Subcutaneous abdominal adipose tissue (tissue), 5 donors: ENCODE measurements around the gene SLC25A21.
A peak's percentile ranks its signal among the peaks of the same experiment; 100 is the strongest.
"Not testable (repeated sequence)": the region's sequence is repeated elsewhere in the genome, so short reads cannot be mapped to it uniquely, and the experiment has no call there.

Experiments
- H3K27ac ChIP-seq: one replicate; pipeline ENCODE4 v1.7.0; 2013; ENCODE audit warnings: low read depth, mild to moderate bottlenecking, inconsistent platforms, low read length, moderate library complexity
- H3K27me3 ChIP-seq, 5 donors: one replicate each; pipeline ENCODE4 v1.7.0; 2013; ENCODE audit warnings: low read length in 5 of 5, inconsistent platforms in 1 of 5; ENCODE audit not compliant: control insufficient read depth in 5 of 5, insufficient read depth in 4 of 5
- H3K36me3 ChIP-seq, 5 donors: one replicate each; pipeline ENCODE4 v1.7.0; 2013; ENCODE audit warnings: low read length in 5 of 5; ENCODE audit not compliant: control insufficient read depth in 5 of 5, insufficient read depth in 5 of 5
- H3K4me1 ChIP-seq, 5 donors: one replicate each; pipeline ENCODE4 v1.7.0; 2013; ENCODE audit warnings: low read length in 5 of 5, mild to moderate bottlenecking in 3 of 5, moderate library complexity in 1 of 5; ENCODE audit not compliant: control insufficient read depth in 5 of 5, insufficient read depth in 5 of 5
- H3K4me3 ChIP-seq, 5 donors: one replicate each; pipeline ENCODE4 v1.7.0; 2013; ENCODE audit warnings: low read length in 5 of 5, low read depth in 1 of 5
- H3K9ac ChIP-seq, 5 donors: one replicate each; pipeline ENCODE4 v1.7.0; 2013; ENCODE audit warnings: low read length in 5 of 5, mild to moderate bottlenecking in 4 of 5, moderate library complexity in 3 of 5
- H3K9me3 ChIP-seq, 5 donors: one replicate each; pipeline ENCODE4 v1.7.0; 2013; ENCODE audit warnings: low read length in 5 of 5; ENCODE audit not compliant: control insufficient read depth in 5 of 5
- donor health status: healthy.
- donor health status: healthy.
- donor health status: healthy.
- donor health status: healthy.
- donor health status: healthy.

SLC25A21 gene

GRCh38 chr14:37172024-37172869 is at the start of gene SLC25A21:
Gene SLC25A21, minus strand, starts transcription at chr14:37172606.
- H3K4me3 ChIP-seq, result peak within 1 kb of the TSS; percentile 82 to 98 (median 88)
- H3K9ac ChIP-seq, result peak within 1 kb of the TSS; percentile 51 to 83 (median 72)
- H3K27ac ChIP-seq, result peak within 1 kb of the TSS; percentile 60
- H3K4me1 ChIP-seq, result peaks cover 0 to 18% (median 13%) of the 10 kb centered on the region in 5 donors
- H3K9me3 ChIP-seq, result no peaks in the 10 kb centered on the region
- no peaks in the 10 kb centered on the region for H3K36me3 ChIP-seq
- no peaks in the 10 kb centered on the region for H3K27me3 ChIP-seq

- no peaks in the 10 kb centered on the region for H3K36me3 ChIP-seq
- H3K27ac ChIP-seq, result no peak overlapping the region
- no peak overlapping the region for H3K9ac ChIP-seq
- H3K9me3 ChIP-seq, result peaks cover 0 to 5% (median 0%) of the 10 kb centered on the region in 5 donors
- no peaks in the 10 kb centered on the region for H3K4me1 ChIP-seq
- H3K27me3 ChIP-seq, result no peaks in the 10 kb centered on the region
- H3K4me3 ChIP-seq, result no peak overlapping the region
These were observed 48.7 kb upstream of the SLC25A21 start for GRCh38 chr14:37221073-37221472.

GRCh38 chr14:37215345-37215744 is 42.9 kb upstream of the SLC25A21 start:
- no peak overlapping the region for H3K27ac ChIP-seq
- H3K27me3 ChIP-seq, result no peaks in the 10 kb centered on the region
- H3K9ac ChIP-seq, result no peak overlapping the region
- H3K36me3 ChIP-seq, result no peaks in the 10 kb centered on the region
- H3K9me3 ChIP-seq, result no peaks in the 10 kb centered on the region
- no peak overlapping the region for H3K4me3 ChIP-seq
- no peaks in the 10 kb centered on the region for H3K4me1 ChIP-seq

GRCh38 chr14:37213016-37213415 is 40.6 kb upstream of the SLC25A21 start:
- Histone ChIP-seq H3K27ac (no peak overlapping the region), H3K36me3 (no peaks in the 10 kb centered on the region), H3K27me3 (no peaks in the 10 kb centered on the region), H3K4me3 (no peak overlapping the region), H3K4me1 (no peaks in the 10 kb centered on the region), H3K9me3 (no peaks in the 10 kb centered on the region), H3K9ac (no peak overlapping the region)

DNA sequence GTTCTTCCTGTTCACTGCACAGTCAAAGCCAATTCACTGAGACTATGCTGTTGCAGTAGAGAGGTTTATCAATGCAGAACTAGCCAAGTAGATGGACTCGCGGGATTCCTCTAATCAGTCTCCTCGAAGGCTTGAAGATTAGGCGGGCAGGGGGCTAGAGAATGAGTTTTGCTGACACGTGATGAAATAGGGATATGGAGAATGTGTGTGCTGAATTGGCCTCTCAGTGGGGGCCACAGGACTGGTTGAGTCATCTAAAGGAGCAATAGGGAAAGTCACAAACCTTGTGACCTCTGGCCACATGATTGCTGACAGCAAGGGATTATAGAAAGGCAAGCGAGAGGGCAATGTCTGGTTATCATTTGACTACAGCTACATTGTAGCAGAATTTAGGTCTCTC is 38.0 kb upstream of the SLC25A21 start:
- Histone ChIP-seq H3K36me3 (no peaks in the 10 kb centered on the region), H3K4me1 (no peaks in the 10 kb centered on the region), H3K9ac (no peak overlapping the region), H3K27me3 (no peaks in the 10 kb centered on the region), H3K9me3 (peaks cover 0 to 6% (median 3%) of the 10 kb centered on the region in 5 donors), H3K27ac (no peak overlapping the region), H3K4me3 (no peak overlapping the region)

DNA sequence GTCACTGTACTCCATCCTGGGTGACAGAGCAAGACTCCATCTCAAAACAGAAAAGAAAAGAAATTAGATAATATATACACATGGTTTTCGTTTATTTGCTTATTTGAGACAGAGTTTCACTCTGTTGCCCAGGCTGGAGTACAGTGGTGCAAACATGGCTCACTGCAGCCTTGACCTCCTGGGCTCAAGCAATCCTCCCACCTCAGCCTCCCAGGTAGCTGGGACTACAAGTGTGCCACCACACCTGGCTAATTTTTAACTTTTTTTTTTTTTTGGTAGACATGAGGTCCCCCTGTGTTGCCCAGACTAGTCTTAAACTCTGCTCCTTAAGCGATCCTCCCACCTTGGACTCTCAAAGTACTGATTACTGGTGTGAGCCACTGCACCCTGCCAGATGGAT is 37.2 kb upstream of the SLC25A21 start:
- H3K27ac ChIP-seq, H3K9me3 ChIP-seq, H3K27me3 ChIP-seq, H3K9ac ChIP-seq, H3K36me3 ChIP-seq, H3K4me3 ChIP-seq, H3K4me1 ChIP-seq: not testable (repeated sequence)

- not testable (repeated sequence) for H3K27me3 ChIP-seq, H3K4me3 ChIP-seq, H3K9ac ChIP-seq, H3K27ac ChIP-seq, H3K36me3 ChIP-seq, H3K9me3 ChIP-seq, H3K4me1 ChIP-seq
These were observed 33.5 kb upstream of the SLC25A21 start for GRCh38 chr14:37205623-37206605.

GRCh38 chr14:37203423-37203822 is 31.0 kb upstream of the SLC25A21 start:
- Histone ChIP-seq H3K4me3 (no peak overlapping the region), H3K27ac (no peak overlapping the region), H3K27me3 (no peaks in the 10 kb centered on the region), H3K36me3 (no peaks in the 10 kb centered on the region), H3K4me1 (peaks cover 0 to 5% (median 3%) of the 10 kb centered on the region in 5 donors), H3K9ac (no peak overlapping the region), H3K9me3 (peaks cover 0 to 6% (median 3%) of the 10 kb centered on the region in 5 donors)

- Histone ChIP-seq H3K4me1 (peaks cover 0 to 8% (median 7%) of the 10 kb centered on the region in 5 donors), H3K9me3 (peaks cover 0 to 6% (median 3%) of the 10 kb centered on the region in 5 donors), H3K9ac (no peak overlapping the region), H3K4me3 (no peak overlapping the region), H3K36me3 (no peaks in the 10 kb centered on the region), H3K27ac (no peak overlapping the region), H3K27me3 (no peaks in the 10 kb centered on the region)
These were observed 30.4 kb upstream of the SLC25A21 start for GRCh38 chr14:37202812-37203211.

DNA sequence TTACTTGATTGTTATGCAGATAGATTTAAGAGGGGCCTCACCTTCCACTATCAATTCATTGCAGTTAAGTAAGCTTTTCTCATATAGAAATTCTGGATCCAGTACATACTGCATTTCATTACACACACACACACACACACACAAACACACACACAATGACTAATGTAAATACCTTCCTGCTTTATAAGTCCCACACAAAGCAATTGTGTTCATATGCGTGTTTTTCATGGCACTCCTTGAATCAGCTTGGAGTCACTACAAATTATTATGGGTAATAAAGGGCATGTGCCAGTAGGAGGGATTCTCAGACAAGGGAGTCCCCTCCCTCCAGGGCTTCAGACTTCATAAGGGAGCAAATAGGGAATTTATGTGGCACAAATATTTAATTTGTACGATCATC is 29.9 kb upstream of the SLC25A21 start:
- Histone ChIP-seq H3K9ac (no peak overlapping the region), H3K4me1 (peaks cover 0 to 10% (median 8%) of the 10 kb centered on the region in 5 donors), H3K9me3 (peaks cover 0 to 6% (median 3%) of the 10 kb centered on the region in 5 donors), H3K4me3 (no peak overlapping the region), H3K27me3 (no peaks in the 10 kb centered on the region), H3K27ac (no peak overlapping the region), H3K36me3 (no peaks in the 10 kb centered on the region)
